WTC11 (cell line): Measurements from ENCODE around the gene ZSCAN20. TPM values are rescaled to one million over a fixed set of nuclear protein-coding genes. Genes with fewer than 3 reads are reported as not detected.

Experiments used
- ATAC-seq: fragments of 200-7000 bp; cut with Tn5 transposase; 2 replicates; pipeline ENCODE4 v1.10.0; 2021; ENCODE audit warnings: mild to moderate bottlenecking, moderate library complexity
- Bru-seq: library from RNA; stranded (reverse); fragments of 400-500 nt; gene quantifications from one replicate; lab custom pipeline; 2021; lab: Mats Ljungman, UMichigan
- CTCF ChIA-PET: fragments of 300-600 bp; sonication (Branson Sonifier 250); formaldehyde crosslinking; loops from one replicate; lab custom pipeline; 2021; ENCODE audit warnings: antibody characterized with exemption; lab: Charles Lee
- POLR2A ChIA-PET: fragments of 350-600 bp; sonication (Branson Sonifier 250); formaldehyde crosslinking; loops from one replicate; lab custom pipeline; 2021; ENCODE audit warnings: antibody characterized with exemption; lab: Charles Lee
- DNase-seq: peaks from one replicate; pipeline ENCODE4 v3.0.0; 2021; ENCODE audit warnings: low spot score
- H3K27ac Mint-ChIP-seq: 2 replicates; pipeline ENCODE4 v1.8.0; 2021; ENCODE audit warnings: mixed read lengths
- H3K27me3 Mint-ChIP-seq: 2 replicates; pipeline ENCODE4 v1.8.0; 2021; ENCODE audit warnings: low read depth, mild to moderate bottlenecking, moderate library complexity, mixed read lengths
- H3K36me3 Mint-ChIP-seq: 2 replicates; pipeline ENCODE4 v1.8.0; 2021; ENCODE audit warnings: mixed read lengths
- H3K4me1 Mint-ChIP-seq: 2 replicates; pipeline ENCODE4 v1.8.0; 2022; ENCODE audit warnings: mixed read lengths
- H3K4me3 Mint-ChIP-seq: 2 replicates; pipeline ENCODE4 v1.8.0; 2021; ENCODE audit warnings: mild to moderate bottlenecking, moderate library complexity, mixed read lengths
- H3K9me3 Mint-ChIP-seq: 2 replicates; pipeline ENCODE4 v1.8.0; 2021; ENCODE audit warnings: mixed read lengths
- CTCF ChIP-seq: fragments of 200-600 bp; IDR thresholded peaks from 2 replicates; pipeline ENCODE4 v1.8.0; 2022; ENCODE audit warnings: antibody characterized with exemption
- EMX1 ChIP-seq: fragments of 250-450 bp; sonication (Bioruptor Pico); IDR thresholded peaks from 2 replicates; pipeline ENCODE4 v1.8.0; 2021; ENCODE audit warnings: mild to moderate bottlenecking
- FOXK1 ChIP-seq: sonication (generic); formaldehyde crosslinking; IDR thresholded peaks from 2 replicates; pipeline ENCODE4 v1.8.0; 2022; ENCODE audit warnings: mild to moderate bottlenecking, moderate library complexity, missing genetic modification reagents
- GABPB1 ChIP-seq: sonication (generic); formaldehyde crosslinking; IDR thresholded peaks from 2 replicates; pipeline ENCODE4 v1.8.1; 2023; ENCODE audit warnings: mild to moderate bottlenecking, missing genetic modification reagents
- KAT7 ChIP-seq: sonication (generic); formaldehyde crosslinking; IDR thresholded peaks from 2 replicates; pipeline ENCODE4 v1.8.1; 2023; ENCODE audit warnings: missing genetic modification reagents, mild to moderate bottlenecking, borderline replicate concordance
- NFYB ChIP-seq: sonication (generic); formaldehyde crosslinking; conservative IDR thresholded peaks from 2 replicates; pipeline ENCODE4 v1.8.0; 2022; ENCODE audit warnings: low read depth, missing genetic modification reagents
- NR1H2 ChIP-seq: sonication (generic); formaldehyde crosslinking; IDR thresholded peaks from 2 replicates; pipeline ENCODE4 v1.9.0; 2021; ENCODE audit warnings: mild to moderate bottlenecking, moderate library complexity, missing genetic modification reagents
- SP1 ChIP-seq: sonication (generic); formaldehyde crosslinking; conservative IDR thresholded peaks from 2 replicates; pipeline ENCODE4 v1.8.1; 2022; ENCODE audit warnings: missing genetic modification reagents
- TCF7 ChIP-seq: sonication (generic); formaldehyde crosslinking; IDR thresholded peaks from 2 replicates; pipeline ENCODE4 v1.8.0; 2022; ENCODE audit warnings: mild to moderate bottlenecking, low read depth, missing genetic modification reagents, moderate library complexity
- TP53 ChIP-seq: sonication (generic); formaldehyde crosslinking; IDR thresholded peaks from 2 replicates; pipeline ENCODE4 v1.8.1; 2023; ENCODE audit warnings: mild to moderate bottlenecking, missing genetic modification reagents
- ZNF416 ChIP-seq: fragments of 250-450 bp; sonication (Bioruptor Pico); IDR thresholded peaks from 2 replicates; pipeline ENCODE4 v1.9.0; 2021; ENCODE audit warnings: mild to moderate bottlenecking, inconsistent platforms
- ZNF423 ChIP-seq: fragments of 250-450 bp; sonication (Bioruptor Pico); IDR thresholded peaks from 2 replicates; pipeline ENCODE4 v2.1.2; 2022; ENCODE audit warnings: mild to moderate bottlenecking, moderate library complexity
- long read RNA-seq, 3 experiments: library from RNA in 1 of 3; library from capped mRNA in 1 of 3; library from polyadenylated mRNA in 1 of 3; unstranded in 2 of 3; stranded (forward) in 1 of 3; transcript quantifications; one replicate each; pipeline ENCODE4 v2.0.0, GENCODE V29; 2021
- total RNA-seq: library from RNA; stranded (reverse); gene quantifications from 3 replicates; pipeline ENCODE4 v1.2.3, GENCODE V29; 2021
- TF ChIP-seq, protein P1 (sequence below): sonication (generic); formaldehyde crosslinking; IDR thresholded peaks from 2 replicates; pipeline ENCODE4 v1.8.1; 2023; ENCODE audit warnings: mild to moderate bottlenecking, missing genetic modification reagents, moderate library complexity
- TF ChIP-seq, protein P2 (sequence below): sonication (generic); formaldehyde crosslinking; IDR thresholded peaks from 2 replicates; pipeline ENCODE4 v1.8.1; 2023; ENCODE audit warnings: mild to moderate bottlenecking, missing genetic modification reagents, moderate library complexity
- TF ChIP-seq, protein P3 (sequence below): fragments of 250-450 bp; sonication (Bioruptor Pico); IDR thresholded peaks from 2 replicates; pipeline ENCODE4 v2.1.2; 2022; ENCODE audit warnings: mild to moderate bottlenecking, moderate library complexity

The ZSCAN20 gene
- total RNA-seq (3.7 to 5.4 TPM (median 4.0 TPM) in 3 replicates), Bru-seq, nascent RNA (percentile 57 among the genes with signal in this experiment)
- long read RNA-seq, experiment 1, full-length matches to known transcripts: 1 of 8 reads
- long read RNA-seq, experiment 1, partial matches to known transcripts: 1 of 8 reads
- long read RNA-seq, experiment 1, other reads (novel, unspliced or antisense): 6 of 8 reads
- long read RNA-seq, experiment 2, partial matches to known transcripts: 0 of 4 reads
- long read RNA-seq, experiment 2, other reads (novel, unspliced or antisense): 4 of 4 reads
- long read RNA-seq, experiment 3, partial matches to known transcripts: 0 of 1 reads
- long read RNA-seq, experiment 3, other reads (novel, unspliced or antisense): 1 of 1 reads

DNA sequence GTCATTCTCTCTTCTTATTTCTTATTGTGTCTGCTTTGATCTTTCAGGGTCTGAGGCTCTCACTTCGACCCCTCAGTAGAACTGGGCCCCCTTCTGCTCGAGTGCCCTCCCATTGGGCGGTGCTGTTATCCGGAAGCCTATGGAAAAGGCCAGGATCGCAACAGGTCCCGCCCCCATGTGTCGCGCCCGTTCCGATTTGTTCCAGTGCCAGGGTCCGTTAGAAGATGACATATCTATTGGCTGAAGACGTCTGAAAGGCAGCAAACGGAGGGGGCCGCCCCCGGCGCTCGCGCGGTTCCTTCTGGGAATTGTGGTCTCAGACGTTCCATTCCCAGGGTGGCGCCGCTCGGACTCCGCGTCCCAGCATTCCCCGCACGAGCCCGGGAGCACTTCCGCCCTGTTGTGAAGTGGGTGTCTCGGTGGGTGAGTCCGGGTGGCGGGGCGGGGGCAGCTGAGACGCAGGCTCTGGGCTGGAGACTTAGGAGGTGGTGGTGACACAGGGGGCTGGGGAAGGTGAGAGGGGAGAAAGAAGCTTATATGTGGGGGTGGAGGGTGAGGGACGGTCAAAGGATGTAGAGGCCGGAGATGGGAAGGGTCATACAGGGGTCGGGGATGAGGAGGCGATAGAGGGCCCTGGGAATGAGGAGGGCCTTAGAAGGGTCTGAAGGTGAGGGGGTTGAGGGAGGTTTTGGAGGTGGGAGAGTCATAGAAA is at the start of gene ZSCAN20:
Gene ZSCAN20, plus strand, starts transcription at position 377 of the 712 bp plus-strand sequence. CDS start 6,644 bp downstream, outside the sequence.
- ChIA-PET POLR2A (no interaction called here), CTCF (interaction anchor here (1.5 to 5.1 kb wide), 9 partner anchors 18 to 642 kb away, joined by 3 to 48 read pairs (median 10); no protein-coding TSS in a partner anchor)
- peak; percentile 98 for DNase-seq
- Mint-ChIP-seq H3K4me3 (peak within 1 kb of the TSS; percentile 80), H3K4me1 (peaks cover 23% of the 10 kb centered on the region), H3K27me3 (no peaks in the 10 kb centered on the region; the same call in 1 of the 2 replicates), H3K36me3 (no peaks in the 10 kb centered on the region), H3K27ac (no peak within 1 kb of the TSS), H3K9me3 (no peaks in the 10 kb centered on the region)
- ATAC-seq: peak; percentile 96
- TF ChIP-seq, protein P1, sequence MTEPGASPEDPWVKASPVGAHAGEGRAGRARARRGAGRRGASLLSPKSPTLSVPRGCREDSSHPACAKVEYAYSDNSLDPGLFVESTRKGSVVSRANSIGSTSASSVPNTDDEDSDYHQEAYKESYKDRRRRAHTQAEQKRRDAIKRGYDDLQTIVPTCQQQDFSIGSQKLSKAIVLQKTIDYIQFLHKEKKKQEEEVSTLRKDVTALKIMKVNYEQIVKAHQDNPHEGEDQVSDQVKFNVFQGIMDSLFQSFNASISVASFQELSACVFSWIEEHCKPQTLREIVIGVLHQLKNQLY (CRISPR knock-in tag): no peak
- TF ChIP-seq NFYB (CRISPR knock-in tag) (peak; percentile 91), SP1 (CRISPR knock-in tag) (peak; percentile 82), GABPB1 (CRISPR knock-in tag) (peak; percentile 43; the same call in 1 of the 2 replicates), FOXK1 (CRISPR knock-in tag) (no peak), NR1H2 (CRISPR knock-in tag) (no peak)
- TF ChIP-seq, protein P2, sequence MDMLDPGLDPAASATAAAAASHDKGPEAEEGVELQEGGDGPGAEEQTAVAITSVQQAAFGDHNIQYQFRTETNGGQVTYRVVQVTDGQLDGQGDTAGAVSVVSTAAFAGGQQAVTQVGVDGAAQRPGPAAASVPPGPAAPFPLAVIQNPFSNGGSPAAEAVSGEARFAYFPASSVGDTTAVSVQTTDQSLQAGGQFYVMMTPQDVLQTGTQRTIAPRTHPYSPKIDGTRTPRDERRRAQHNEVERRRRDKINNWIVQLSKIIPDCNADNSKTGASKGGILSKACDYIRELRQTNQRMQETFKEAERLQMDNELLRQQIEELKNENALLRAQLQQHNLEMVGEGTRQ: 0 out of 2 replicates have a peak, but pooled peaks have one; percentile 4

DNA sequence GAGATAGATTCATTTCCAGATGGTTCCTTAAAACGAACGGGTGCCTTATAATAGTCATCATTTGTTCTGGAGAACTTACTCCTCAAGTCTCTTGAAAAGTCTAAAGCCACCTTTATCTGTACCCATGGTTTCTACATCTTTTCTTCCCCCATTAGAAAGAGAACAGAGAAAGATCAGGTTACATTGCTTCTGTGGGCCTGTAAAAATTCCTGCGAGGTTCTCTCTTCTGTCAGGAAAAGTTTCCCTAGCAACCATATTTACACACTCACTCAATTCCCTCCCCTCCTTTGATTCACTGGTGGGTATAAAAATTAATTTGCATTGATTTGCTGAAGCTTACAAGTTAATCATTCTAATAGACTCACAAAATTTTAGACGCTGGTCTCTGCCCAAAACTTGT is 48.2 kb upstream of the ZSCAN20 start:
- peaks cover 2% of the 10 kb centered on the region; the same call in 1 of the 2 replicates for H3K36me3 Mint-ChIP-seq
- peaks cover 22% of the 10 kb centered on the region for H3K4me1 Mint-ChIP-seq
- peaks cover 6% of the 10 kb centered on the region; the same call in 1 of the 2 replicates for H3K9me3 Mint-ChIP-seq
- ATAC-seq (peak; percentile 62), DNase-seq (no peak)
- TF ChIP-seq ZNF423 (CRISPR knock-in tag) (no peak), FOXK1 (CRISPR knock-in tag) (no peak), EMX1 (CRISPR knock-in tag) (no peak), ZNF416 (no peak), TP53 (CRISPR knock-in tag) (no peak), TCF7 (CRISPR knock-in tag) (no peak), CTCF (no peak)
- TF ChIP-seq, protein P3, sequence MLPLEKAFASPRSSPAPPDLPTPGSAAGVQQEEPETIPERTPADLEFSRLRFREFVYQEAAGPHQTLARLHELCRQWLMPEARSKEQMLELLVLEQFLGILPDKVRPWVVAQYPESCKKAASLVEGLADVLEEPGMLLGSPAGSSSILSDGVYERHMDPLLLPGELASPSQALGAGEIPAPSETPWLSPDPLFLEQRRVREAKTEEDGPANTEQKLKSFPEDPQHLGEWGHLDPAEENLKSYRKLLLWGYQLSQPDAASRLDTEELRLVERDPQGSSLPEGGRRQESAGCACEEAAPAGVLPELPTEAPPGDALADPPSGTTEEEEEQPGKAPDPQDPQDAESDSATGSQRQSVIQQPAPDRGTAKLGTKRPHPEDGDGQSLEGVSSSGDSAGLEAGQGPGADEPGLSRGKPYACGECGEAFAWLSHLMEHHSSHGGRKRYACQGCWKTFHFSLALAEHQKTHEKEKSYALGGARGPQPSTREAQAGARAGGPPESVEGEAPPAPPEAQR (CRISPR knock-in tag): no peak
- no peaks in the 10 kb centered on the region; the same call in 1 of the 2 replicates for H3K27me3 Mint-ChIP-seq
- CTCF ChIA-PET: no interaction called here
- no peak overlapping the region for H3K27ac Mint-ChIP-seq
- POLR2A ChIA-PET: no interaction called here
- no peak overlapping the region for H3K4me3 Mint-ChIP-seq

GRCh38 chr1:33424610-33425009 is 47.8 kb upstream of the ZSCAN20 start:
- peaks cover 6% of the 10 kb centered on the region; the same call in 1 of the 2 replicates for H3K9me3 Mint-ChIP-seq
- ChIA-PET CTCF (no interaction called here), POLR2A (no interaction called here)
- no peaks in the 10 kb centered on the region; the same call in 1 of the 2 replicates for H3K27me3 Mint-ChIP-seq
- TF ChIP-seq KAT7 (CRISPR knock-in tag): no peak
- peaks cover 2% of the 10 kb centered on the region; the same call in 1 of the 2 replicates for H3K36me3 Mint-ChIP-seq
- H3K4me3 Mint-ChIP-seq: no peak overlapping the region
- no peak for ATAC-seq
- DNase-seq: no peak
- no peak overlapping the region for H3K27ac Mint-ChIP-seq
- H3K4me1 Mint-ChIP-seq: peaks cover 22% of the 10 kb centered on the region
